ENCODE data around the gene GGPS1. TPM values are rescaled to one million over a fixed set of nuclear protein-coding genes. Genes with fewer than 3 reads are reported as not detected.
A peak's percentile ranks its signal among the peaks of the same experiment; 100 is the strongest.

Gene GGPS1
- total RNA-seq (32.6 and 40.6 TPM in 2 replicates), polyA plus RNA-seq (36.3 and 40.6 TPM in 2 replicates)

- peaks cover 82% of the 10 kb centered on the region for H3K79me2 ChIP-seq
- peaks cover 63% of the 10 kb centered on the region for H4K20me1 ChIP-seq (ENCODE audit: insufficient read depth, poor library complexity, severe bottlenecking)
- peak; percentile 99 for DNase-seq (ENCODE audit: low spot score)
- H3K4me1 ChIP-seq (ENCODE audit: insufficient read depth) = peaks cover 38% of the 10 kb centered on the region
- 1% methylated on average over 46 of the region's 54 CpGs for WGBS (ENCODE audit: low lambda C conversion rate, missing lambda C conversion rate)
- peak within 1 kb of the TSS; percentile 93 for H3K27ac ChIP-seq
- no peaks in the 10 kb centered on the region for H3K36me3 ChIP-seq (replicated peaks; ENCODE audit: insufficient read depth, low read depth)
- peak within 1 kb of the TSS; percentile 83 for H3K4me3 ChIP-seq
- H3K9me3 ChIP-seq (ENCODE audit: low read depth) = no peaks in the 10 kb centered on the region
- TF ChIP-seq, protein P1, sequence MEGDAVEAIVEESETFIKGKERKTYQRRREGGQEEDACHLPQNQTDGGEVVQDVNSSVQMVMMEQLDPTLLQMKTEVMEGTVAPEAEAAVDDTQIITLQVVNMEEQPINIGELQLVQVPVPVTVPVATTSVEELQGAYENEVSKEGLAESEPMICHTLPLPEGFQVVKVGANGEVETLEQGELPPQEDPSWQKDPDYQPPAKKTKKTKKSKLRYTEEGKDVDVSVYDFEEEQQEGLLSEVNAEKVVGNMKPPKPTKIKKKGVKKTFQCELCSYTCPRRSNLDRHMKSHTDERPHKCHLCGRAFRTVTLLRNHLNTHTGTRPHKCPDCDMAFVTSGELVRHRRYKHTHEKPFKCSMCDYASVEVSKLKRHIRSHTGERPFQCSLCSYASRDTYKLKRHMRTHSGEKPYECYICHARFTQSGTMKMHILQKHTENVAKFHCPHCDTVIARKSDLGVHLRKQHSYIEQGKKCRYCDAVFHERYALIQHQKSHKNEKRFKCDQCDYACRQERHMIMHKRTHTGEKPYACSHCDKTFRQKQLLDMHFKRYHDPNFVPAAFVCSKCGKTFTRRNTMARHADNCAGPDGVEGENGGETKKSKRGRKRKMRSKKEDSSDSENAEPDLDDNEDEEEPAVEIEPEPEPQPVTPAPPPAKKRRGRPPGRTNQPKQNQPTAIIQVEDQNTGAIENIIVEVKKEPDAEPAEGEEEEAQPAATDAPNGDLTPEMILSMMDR (IDR thresholded peaks at IDR 0.05; ENCODE audit: poor library complexity) = no peak
- TF ChIP-seq EZH2phosphoT487 (IDR thresholded peaks at IDR 0.05; ENCODE audit: low read depth, severe bottlenecking, unreplicated experiment) (no peak), EZH2 (IDR thresholded peaks at IDR 0.05; ENCODE audit: borderline replicate concordance) (no peak)
- peak within 1 kb of the TSS; percentile 45 for H2AFZ ChIP-seq
- H3K27me3 ChIP-seq = no peaks in the 10 kb centered on the region
- H3K4me2 ChIP-seq = peak within 1 kb of the TSS; percentile 86
- no peaks in the 10 kb centered on the region for H3K9me2 ChIP-seq (replicated peaks; ENCODE audit: insufficient read depth)
These were observed at the start of gene GGPS1 for GRCh38 chr1:235328271-235329138. TSS of gene GGPS1 (plus strand) at chr1:235328570. CDS start at chr1:235335265, 6,695 bp downstream.

DNA sequence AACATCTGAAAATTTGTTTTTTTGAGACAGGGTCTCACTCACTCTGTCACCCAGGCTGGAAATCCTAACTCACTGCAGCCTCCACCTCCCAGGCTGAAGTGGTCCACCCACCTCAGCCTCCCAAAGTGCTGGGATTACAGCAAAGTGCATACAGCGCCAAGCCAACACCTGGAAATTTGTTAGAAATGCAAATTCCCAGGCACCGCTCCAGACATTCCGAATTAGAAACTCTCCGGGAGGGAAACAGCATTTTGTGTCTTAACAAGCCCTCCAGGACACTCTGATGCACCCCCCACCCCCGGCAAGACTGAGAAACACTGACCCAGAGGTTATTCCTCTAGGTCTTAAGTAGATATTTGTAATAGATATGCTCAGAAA lies 49.5 kb upstream of the GGPS1 start:
- Histone ChIP-seq H4K20me1 (ENCODE audit: insufficient read depth, poor library complexity, severe bottlenecking) (peaks cover 83% of the 10 kb centered on the region), H2AFZ (no peak overlapping the region), H3K9me3 (ENCODE audit: low read depth) (no peaks in the 10 kb centered on the region), H3K27ac (no peak overlapping the region), H3K4me2 (no peak overlapping the region), H3K4me1 (ENCODE audit: insufficient read depth) (peaks cover 22% of the 10 kb centered on the region), H3K36me3 (replicated peaks; ENCODE audit: insufficient read depth, low read depth) (no peaks in the 10 kb centered on the region), H3K79me2 (peaks cover 98% of the 10 kb centered on the region), H3K27me3 (no peaks in the 10 kb centered on the region), H3K4me3 (no peak overlapping the region), H3K9me2 (replicated peaks; ENCODE audit: insufficient read depth) (no peaks in the 10 kb centered on the region)
- DNase-seq (ENCODE audit: low spot score) = no peak
- WGBS (ENCODE audit: low lambda C conversion rate, missing lambda C conversion rate) = 52% methylated on average over 5 of the region's 5 CpGs
- TF ChIP-seq EZH2phosphoT487 (IDR thresholded peaks at IDR 0.05; ENCODE audit: low read depth, severe bottlenecking, unreplicated experiment) (no peak), EZH2 (IDR thresholded peaks at IDR 0.05; ENCODE audit: borderline replicate concordance) (no peak)
- TF ChIP-seq, protein P1 (IDR thresholded peaks at IDR 0.05; ENCODE audit: poor library complexity) = no peak

DNA sequence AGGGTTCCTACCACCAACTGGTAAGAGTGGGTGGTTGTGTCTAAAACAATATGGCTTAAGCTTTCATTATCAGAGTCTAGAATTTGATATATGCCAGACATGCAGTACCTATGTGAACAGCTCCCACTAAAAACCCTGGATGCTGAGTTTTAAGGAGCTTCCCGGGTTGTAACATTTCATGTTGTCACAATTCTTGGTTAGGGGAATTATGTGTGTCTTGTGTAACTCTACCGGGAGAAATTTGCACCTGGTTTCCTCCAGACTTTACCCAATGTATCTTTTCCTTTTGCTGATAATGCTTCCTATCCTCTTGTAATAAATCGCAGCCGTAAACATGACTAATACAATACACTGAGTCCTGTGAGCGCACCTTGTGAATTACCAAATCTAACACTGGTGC lies 48.7 kb upstream of the GGPS1 start:
- no peak overlapping the region for H3K27ac ChIP-seq
- no peak overlapping the region for H2AFZ ChIP-seq
- H4K20me1 ChIP-seq (ENCODE audit: insufficient read depth, poor library complexity, severe bottlenecking) = peaks cover 83% of the 10 kb centered on the region
- H3K4me3 ChIP-seq = no peak overlapping the region
- peak overlapping the region; percentile 45 for H3K4me2 ChIP-seq
- WGBS (ENCODE audit: low lambda C conversion rate, missing lambda C conversion rate) = 60% methylated on average over 5 of the region's 5 CpGs
- H3K9me3 ChIP-seq (ENCODE audit: low read depth) = no peaks in the 10 kb centered on the region
- TF ChIP-seq, protein P1 (IDR thresholded peaks at IDR 0.05; ENCODE audit: poor library complexity) = no peak
- TF ChIP-seq EZH2phosphoT487 (IDR thresholded peaks at IDR 0.05; ENCODE audit: low read depth, severe bottlenecking, unreplicated experiment) (no peak), EZH2 (IDR thresholded peaks at IDR 0.05; ENCODE audit: borderline replicate concordance) (no peak)
- H3K79me2 ChIP-seq = peaks cover 98% of the 10 kb centered on the region
- H3K9me2 ChIP-seq (replicated peaks; ENCODE audit: insufficient read depth) = no peaks in the 10 kb centered on the region
- H3K27me3 ChIP-seq = no peaks in the 10 kb centered on the region
- peak; percentile 15 for DNase-seq (ENCODE audit: low spot score)
- no peaks in the 10 kb centered on the region for H3K36me3 ChIP-seq (replicated peaks; ENCODE audit: insufficient read depth, low read depth)
- H3K4me1 ChIP-seq (ENCODE audit: insufficient read depth) = peaks cover 22% of the 10 kb centered on the region

Data from hepatocyte (in vitro differentiated cells).